ENCODE data around the gene ZNF536.

The ZNF536 gene

DNA sequence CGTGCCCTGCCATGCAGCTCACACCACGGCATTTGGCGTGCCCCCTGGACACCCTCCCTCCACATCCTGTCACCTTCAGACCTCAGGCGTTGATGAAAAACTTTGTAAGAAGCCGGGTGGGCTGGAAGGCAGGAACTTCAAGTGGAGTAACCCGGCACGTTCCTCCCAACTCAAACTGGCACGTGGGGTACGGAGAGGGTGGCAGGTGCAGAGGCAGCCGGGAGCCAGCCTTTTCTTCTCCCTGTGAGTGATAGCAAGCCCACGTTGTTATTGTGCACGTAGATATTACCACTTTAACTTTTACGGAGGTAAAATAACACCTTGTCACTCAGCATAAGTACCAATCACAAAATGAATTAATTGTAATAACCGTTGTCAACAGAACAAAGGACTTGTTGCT is 198.0 kb downstream of the ZNF536 start:
- no peak for DNase-seq

DNA sequence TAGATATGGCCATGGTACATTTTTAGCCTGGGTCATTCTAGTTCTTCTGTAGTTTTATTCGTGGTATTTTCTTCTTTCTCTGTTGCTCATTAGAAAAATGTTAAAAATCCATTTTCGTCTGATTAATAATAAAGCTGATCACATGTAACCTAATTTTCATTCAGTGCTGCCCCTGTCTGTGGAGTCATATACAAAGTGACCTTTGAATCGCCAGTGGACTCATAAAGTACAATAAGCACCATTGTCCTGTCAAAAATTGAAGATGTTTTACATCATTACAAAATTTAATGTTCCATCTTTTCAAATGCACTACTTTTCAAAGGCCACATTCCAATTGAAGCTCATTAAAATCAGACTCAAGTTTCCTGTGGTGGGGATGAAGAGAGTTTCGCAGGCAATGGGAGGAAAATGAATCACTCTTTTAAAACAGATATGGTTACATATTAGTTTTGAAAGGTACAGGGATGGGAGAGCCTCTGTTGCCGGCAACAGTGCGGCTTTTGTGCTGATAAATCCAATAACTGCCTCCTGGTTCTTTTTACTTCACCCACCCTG is 205.4 kb downstream of the ZNF536 start:
- DNase-seq, result no peak

DNA sequence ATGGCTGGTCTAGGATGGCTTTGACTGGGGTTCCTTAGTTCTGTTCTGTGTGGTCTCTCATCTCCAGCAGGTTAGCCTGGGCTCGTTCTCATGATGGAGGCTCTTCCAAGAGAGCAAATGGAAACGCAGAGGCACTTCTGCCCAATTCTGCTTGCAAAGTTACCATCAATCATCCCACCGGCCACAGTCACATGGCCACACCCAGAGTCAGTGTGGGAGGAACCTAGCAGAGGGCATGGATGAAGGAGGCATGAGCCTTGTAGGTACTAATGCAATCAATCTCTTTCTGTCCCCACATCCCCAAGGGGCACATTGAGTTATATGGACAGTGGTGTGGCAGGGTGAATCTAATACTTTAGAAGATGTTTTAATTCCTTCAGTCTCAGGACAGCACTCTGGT is 207.2 kb downstream of the ZNF536 start:
- no peak for DNase-seq

DNA sequence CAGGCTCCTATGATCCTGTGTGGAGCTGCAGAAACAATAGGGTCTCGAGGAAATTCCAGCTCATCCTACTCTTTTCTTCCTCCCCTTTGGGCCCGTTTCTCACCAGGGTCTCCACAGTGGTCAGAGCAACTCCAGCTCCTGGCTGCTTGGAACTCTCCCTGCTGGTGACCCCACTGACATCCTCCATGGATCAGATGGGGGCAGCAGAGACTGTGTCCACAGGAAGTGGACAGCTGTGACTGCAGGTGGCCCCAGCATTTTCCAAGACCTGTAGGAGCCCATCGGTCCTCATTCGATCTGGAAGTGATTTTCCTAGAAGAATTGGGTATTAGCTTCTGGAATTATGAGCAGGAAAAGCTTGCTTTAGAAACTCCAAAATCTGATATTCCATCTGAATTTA is 208.5 kb downstream of the ZNF536 start:
- DNase-seq, result no peak

DNA sequence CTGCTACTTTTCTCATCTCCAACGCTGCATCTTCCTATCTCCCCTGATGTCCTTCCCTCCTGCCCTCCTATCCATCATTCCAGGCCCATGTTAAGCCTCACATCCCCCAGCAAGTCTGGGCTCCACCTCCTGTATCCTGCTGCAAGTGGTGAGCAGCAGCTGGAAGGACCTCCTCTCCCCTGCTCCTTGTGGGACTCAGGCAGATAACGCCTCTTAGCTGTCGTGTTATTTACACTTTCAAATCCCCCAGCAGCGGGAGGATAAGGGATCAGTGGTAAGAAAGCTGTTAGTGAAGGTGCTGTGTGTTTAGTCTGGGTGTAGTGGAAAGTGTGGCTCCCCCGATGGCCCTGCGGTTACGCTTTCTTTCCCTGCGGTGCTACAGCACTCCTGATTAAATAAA is 211.9 kb downstream of the ZNF536 start:
- no peak for DNase-seq

DNA sequence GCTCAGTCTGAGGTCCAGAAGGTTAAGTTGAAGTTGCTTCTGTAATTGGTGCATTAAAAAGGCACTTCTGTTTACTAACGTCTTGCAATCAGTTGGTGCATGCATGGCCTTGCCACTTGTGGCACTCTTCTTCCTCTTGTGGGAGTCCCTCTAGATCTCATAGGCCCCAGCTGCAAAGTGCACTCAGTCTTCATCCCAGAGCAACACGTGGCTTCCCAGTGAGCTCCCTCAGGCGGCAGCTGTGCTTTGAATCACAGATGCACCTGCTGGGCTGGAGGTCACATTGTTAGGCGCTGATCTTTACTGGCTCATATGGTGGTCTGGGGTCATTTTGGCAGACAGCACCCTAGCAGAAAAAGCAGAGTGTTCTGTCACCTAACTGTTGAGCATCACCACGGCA is 215.7 kb downstream of the ZNF536 start:
- no peak for DNase-seq

DNA sequence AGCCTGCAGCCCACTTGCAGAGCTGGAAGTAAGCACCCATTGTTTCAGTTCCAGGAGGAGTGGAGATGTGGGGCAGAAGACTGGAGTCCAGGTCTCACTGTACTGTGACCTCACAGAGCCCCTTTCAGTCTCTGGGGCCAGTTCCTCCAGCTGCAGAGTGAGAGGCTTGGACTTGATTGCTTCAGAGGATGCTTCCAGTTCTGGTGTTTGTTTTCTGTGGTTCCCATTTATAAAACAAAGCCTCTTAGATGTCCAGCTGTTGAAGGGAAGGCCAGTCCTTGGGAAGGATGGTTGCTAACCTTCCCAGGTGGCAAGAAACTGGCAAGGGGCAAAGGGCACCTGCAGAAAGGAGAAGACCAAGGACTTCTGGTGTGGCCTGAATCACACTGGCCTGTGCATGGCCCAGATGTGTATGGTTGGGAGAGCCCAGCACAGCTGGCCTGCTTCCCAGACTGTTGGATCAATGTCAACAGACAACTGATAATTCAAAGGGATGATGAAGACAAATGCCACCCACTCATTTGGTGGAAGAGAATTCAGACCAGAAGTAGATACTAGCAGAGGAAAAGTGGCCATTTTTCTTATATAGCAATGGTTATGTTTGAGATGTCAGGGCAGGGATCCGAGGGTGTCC is 218.5 kb downstream of the ZNF536 start:
- DNase-seq, result no peak

DNA sequence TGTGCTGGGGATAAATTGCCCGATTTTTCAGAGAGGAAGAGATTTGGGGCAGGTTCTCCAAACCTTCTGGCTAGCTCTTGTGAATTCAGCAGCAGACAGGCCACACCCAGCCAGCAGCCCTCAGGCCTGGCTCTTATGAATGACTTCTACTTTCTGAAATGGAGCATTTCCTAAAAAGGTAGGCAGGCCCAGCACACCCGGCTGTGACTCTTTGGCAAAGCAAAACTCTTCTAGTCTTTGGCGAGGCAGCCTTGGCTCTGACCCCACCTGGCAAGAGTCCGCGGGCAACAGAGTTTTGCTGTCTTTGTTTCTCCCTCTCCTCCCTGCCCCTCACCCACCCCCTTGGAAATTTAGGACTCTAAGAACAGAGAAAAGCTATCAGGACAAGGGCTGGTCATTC is 221.2 kb downstream of the ZNF536 start:
- no peak for DNase-seq

DNA sequence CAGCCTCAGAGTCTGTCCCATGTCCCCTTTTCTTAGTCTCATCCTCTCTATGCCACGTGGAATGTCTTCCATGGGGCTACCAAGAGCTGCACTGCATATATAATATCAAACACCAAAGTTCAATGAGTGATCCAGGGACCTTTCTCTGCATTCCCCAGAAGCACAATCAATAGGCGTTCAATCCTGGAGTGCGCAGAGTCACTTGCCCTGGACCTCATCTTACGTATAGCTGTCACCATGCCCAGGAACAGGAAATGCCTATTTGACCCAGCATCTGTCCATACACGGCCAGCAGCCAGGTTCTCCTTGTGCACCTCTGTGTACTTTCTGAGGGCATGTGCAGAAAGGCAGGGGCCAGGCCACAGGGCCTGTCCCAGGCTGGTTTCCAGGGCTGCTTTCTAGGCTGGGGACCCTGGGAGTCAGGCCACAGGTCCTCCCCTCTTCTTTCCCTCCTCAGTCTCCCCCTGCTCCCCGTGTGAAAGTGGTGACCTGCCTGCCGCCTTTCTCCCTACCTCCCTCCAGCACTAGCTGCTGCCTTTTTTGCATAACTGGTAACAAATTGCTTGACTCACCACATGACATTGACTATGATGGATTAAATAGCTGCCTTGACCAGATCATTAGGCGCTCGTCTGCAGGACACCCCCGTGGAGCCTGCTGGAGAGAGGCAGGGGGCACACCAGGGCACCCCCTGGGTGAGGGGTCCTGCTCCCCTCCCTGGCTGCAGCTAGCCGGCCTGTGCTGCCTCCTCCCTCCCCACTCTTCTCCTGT is 222.0 kb downstream of the ZNF536 start:
- DNase-seq, result no peak

DNA sequence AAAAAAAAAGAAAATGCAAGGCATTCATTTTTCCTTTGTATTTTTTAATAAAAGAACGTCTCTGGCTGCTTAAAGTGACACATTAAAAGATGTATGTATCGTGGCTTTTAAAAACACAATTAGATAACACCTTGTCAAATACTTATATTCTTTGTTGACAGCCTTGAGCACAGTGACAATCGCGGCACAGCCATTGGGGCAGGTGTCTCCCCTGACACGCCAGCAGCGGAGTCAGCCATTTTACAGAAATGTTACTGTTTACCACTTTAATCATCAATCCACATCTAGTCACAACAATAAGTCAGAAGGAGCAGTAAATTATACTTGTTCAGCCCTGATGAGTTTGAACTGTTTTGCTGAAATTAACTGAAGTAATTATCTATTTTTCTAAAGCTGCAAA is 224.1 kb downstream of the ZNF536 start:
- no peak for DNase-seq

DNA sequence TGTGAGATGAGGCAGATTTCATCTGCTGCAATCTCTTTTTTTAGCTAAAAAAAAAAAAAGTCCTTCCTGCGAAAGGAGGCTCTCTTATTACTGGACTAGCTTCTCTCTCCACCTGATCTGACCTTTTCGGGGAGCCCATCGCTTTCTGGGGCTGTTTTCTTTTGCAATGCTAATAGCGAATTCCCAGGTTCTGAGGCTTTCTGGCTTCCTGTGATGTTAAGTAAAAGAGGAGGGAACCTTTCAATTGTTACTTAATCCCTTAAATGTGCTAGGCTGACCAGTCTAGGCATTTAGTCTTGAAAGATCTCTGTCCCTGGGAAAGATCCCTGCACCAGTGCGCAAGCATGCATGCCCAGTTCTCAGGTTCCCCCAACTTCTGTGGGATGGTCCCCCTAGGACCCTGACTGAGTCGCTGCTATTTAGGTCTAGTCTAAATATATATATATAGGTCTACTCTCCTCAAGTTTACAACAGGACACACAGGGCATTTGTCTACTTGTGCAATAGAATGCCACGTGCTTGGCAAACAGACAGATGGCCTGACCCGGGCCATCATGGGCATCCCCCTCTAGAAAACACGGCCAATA is 224.7 kb downstream of the ZNF536 start:
- DNase-seq, result no peak

DNA sequence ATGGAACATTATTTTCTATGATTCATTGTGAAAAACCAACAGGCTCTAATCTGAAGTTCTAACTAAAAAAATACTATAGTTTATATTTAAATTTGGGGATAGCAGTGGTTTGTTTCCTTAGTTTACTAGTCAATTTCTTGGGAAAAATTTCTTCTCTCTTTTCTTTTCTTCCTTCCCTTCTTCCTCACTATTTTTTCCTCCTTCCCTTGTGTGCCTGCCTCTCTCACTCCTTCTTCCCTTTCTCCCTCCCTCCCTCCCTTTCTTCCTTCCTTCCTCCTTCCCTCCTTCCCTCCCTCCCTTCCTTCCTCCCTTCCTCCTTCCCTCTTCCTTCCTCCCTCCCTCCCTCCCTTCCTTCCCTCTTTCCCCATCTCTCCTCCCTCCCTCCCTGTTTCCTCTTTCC is 226.5 kb downstream of the ZNF536 start:
- DNase-seq, result no peak

DNA sequence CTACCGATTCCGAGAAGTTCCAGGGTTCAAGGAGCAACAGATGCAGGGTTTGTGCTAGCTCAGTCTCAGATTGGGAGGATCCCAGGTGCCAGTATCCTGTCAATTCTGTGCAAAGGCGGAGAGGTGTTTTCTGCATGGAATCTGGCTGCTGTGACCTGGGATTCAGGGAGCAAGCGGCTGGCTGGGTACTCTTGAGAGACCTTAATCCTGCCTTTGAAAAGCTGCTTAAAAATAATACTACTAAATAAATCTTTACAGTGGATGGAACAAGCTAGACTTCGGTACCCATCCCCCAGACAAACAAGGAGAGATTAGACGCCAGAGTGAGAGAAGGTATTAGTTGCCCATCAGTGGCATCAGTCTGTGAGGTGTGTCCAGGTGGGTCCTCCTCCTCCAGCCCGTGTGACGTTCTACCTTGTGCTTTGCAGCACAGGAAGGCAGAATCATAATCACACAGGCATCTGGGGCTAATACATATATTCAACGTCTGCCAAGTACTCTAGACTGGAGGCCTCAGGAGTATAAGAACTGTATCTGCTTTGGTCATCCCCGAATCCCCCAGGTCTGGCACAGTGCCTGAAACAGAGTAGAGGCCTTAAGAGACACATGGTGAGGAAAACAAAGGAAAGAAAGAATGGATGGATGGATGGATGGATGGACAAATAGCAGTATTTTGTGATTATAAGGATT is 230.6 kb downstream of the ZNF536 start:
- no peak for DNase-seq

DNA sequence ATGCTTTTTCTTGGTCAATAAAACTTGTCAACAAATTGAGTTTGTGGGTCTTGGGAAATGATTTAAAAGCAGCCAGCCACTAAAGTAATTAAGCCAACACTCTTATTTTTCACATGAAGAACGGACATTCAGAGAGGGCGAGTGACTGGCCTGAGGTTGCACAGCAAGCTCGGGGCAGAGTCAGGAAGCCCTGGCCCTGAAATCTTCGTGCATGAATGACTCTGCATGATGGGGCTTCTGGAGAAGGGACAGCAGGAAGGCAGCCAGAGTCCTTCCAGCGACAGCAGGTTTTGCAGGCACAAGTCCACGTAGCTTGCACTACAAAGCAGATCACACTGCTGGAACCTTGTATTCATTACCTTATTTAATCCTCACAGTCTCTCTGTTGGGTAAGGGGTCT is 232.5 kb downstream of the ZNF536 start:
- DNase-seq, result no peak

DNA sequence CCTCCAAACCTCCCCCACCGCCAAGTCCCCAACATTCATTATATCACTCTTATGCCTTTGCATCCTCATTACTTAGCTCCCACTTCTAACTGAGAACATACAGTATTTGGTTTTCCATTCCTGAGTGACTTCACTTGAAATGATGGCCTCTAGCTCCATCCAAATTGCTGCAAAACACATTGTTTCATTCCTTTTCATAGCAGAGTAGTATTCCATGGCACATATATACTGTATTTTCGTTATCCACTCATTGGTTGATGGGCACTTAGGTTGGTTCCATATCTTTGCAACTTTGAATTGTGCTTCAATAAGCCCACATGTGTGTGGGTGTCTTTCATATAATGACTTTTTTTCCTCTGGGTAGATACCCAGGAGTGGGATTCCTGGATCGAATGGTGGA is 233.1 kb downstream of the ZNF536 start:
- DNase-seq, result no peak

DNA sequence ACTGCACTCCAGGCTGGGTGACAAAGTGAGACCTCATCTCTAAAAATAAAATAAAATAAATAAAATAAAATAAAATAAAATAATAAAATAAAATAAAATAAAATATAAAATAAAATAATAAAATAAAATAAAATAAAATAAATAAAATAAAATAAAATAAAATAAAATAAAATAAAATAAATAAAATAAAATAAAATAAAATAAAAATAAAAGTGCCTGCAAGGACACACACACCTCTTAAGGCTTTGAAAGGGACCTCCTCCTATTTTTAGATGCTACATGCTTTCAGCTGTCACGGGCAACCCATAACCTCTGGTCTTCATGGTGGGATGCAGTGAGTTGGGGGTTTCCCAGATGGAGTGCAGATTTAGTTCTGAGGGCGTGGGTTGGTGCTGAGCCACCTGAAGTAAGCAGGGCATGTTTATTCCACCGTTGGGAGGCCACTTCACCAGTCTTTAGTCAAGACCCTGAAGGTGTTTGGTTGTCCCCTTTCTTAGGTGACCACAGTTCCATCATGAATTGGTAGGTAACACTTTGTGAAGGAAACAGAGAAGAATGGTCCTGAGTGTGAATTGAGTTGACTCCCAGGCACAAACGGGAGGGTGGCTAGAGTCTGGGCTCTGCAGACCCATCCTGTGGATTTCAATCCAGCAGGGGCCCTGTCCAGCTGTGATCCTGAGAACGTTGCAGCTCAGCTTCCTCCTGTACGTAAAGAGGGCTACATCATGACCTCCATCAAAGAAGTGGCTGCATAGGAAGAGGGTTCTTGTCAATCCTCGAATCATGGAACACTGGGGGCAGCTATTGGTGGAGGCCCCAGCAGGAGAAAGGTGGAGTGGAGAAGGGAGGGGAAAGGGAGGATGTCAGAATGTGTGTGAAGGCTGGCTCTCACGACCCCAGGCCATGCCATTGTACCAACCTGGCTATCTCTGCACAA is 234.2 kb downstream of the ZNF536 start:
- no peak for DNase-seq

Data from cerebellar nuclear complex (tissue), 1 donor.